ENCODE measurements around the gene APOL2.
"Not testable (repeated sequence)": the region's sequence is repeated elsewhere in the genome, so short reads cannot be mapped to it uniquely, and the experiment has no call there.

DNA sequence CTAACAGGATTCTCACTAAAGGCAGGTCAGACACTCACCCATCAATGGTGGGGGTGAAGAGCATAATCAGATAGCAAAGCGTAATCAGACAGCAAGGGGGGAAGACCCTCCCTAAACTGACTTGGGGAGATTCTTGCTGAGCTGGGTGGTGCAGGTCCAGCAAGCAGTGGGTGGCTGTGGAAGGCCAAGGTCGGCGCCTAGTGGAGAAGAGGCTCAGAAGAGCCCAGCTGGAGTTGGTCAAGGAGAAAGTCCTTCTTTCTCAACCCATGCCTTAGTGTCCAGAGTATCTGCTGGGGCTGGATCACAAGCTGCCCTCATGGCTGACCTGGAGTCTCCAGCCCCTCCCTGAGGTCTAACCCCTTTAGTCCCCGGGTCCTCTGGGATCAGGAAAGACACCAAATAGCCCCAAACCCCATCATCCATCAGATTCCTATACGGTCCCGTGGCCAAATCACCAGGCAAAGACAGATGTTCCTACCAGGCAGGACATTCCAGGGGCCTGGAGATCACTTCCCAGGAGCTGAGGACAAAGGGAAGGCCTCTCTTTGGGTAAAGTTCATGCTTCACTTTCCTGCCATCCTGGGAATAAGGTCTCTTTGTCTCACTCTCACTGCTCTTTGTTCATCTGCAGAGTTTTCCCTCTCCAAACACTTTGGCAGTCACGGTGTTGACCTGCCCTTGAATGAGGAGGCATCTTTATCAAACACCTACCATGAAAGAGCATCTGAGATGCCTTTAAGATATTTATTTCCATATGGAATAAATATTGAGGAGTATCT is 24.7 kb upstream of the APOL2 start:
- not testable (repeated sequence) for TF ChIP-seq POLR2A, CTCF (IDR thresholded peaks at IDR 0.05)

Measured in esophagus squamous epithelium (tissue), 4 donors.